ENCODE measurements around the gene IFT81.
A peak's percentile ranks its signal among the peaks of the same experiment; 100 is the strongest.
"Not testable (repeated sequence)": the region's sequence is repeated elsewhere in the genome, so short reads cannot be mapped to it uniquely, and the experiment has no call there.

The IFT81 gene

GRCh38 chr12:110211639-110212536 lies 87.7 kb downstream of the IFT81 start:
- not testable (repeated sequence) for DNase-seq

- DNase-seq: no peak
Observed at GRCh38 chr12:110217996-110218674, 94.0 kb downstream of the IFT81 start.

- DNase-seq: no peak
Observed at GRCh38 chr12:110222027-110222426, 97.9 kb downstream of the IFT81 start.

GRCh38 chr12:110222433-110222832 lies 98.3 kb downstream of the IFT81 start:
- DNase-seq: no peak

GRCh38 chr12:110223777-110224378 lies 99.7 kb downstream of the IFT81 start:
- DNase-seq: no peak

- DNase-seq: peak; percentile 2
Observed at GRCh38 chr12:110224379-110225304, 100.5 kb downstream of the IFT81 start.

- no peak for DNase-seq
Observed at GRCh38 chr12:110227138-110227537, 103.0 kb downstream of the IFT81 start.

GRCh38 chr12:110228348-110228747 lies 104.2 kb downstream of the IFT81 start:
- DNase-seq: not testable (repeated sequence)

- DNase-seq: no peak
Observed at GRCh38 chr12:110228756-110229155, 104.6 kb downstream of the IFT81 start.

- DNase-seq: no peak
Observed at GRCh38 chr12:110229409-110229808, 105.3 kb downstream of the IFT81 start.

- DNase-seq: no peak
Observed at GRCh38 chr12:110230655-110231054, 106.5 kb downstream of the IFT81 start.

GRCh38 chr12:110233212-110233903 lies 109.2 kb downstream of the IFT81 start:
- no peak for DNase-seq

- DNase-seq: no peak
Observed at GRCh38 chr12:110234331-110234751, 110.2 kb downstream of the IFT81 start.

- DNase-seq: no peak
Observed at GRCh38 chr12:110234755-110235154, 110.6 kb downstream of the IFT81 start.

GRCh38 chr12:110235383-110235782 lies 111.2 kb downstream of the IFT81 start:
- DNase-seq: no peak

GRCh38 chr12:110243227-110243626 lies 119.1 kb downstream of the IFT81 start:
- no peak for DNase-seq

- DNase-seq: no peak
Observed at GRCh38 chr12:110244372-110244771, 120.2 kb downstream of the IFT81 start.

GRCh38 chr12:110244829-110245228 lies 120.7 kb downstream of the IFT81 start:
- DNase-seq: no peak

GRCh38 chr12:110245369-110245772 lies 121.2 kb downstream of the IFT81 start:
- DNase-seq: no peak

- no peak for DNase-seq
Observed at GRCh38 chr12:110246636-110247339, 122.6 kb downstream of the IFT81 start.

All from COR-L47 (cell line).